ENCODE data around the gene DNAI2.

Gene DNAI2

GRCh38 chr17:74243013-74243755 lies 30.9 kb upstream of the DNAI2 start (continued):
- TF ChIP-seq ZNF645 (tag by site-specific recombination; IDR thresholded peaks at IDR 0.05), result no peak
- no peak for TF ChIP-seq ZNF518A (tag by site-specific recombination; conservative IDR thresholded peaks at IDR 0.05; ENCODE audit: low read depth)
- no peak for TF ChIP-seq ZNF221 (tag by site-specific recombination; IDR thresholded peaks at IDR 0.05; ENCODE audit: borderline replicate concordance)
- no peak for TF ChIP-seq ZNF843 (tag by site-specific recombination; IDR thresholded peaks at IDR 0.05)
- TF ChIP-seq ZNF174 (tag by site-specific recombination; IDR thresholded peaks at IDR 0.05), result no peak
- TF ChIP-seq MZF1 (tag by site-specific recombination; IDR thresholded peaks at IDR 0.05; ENCODE audit: borderline replicate concordance), result no peak
- TF ChIP-seq ZNF621 (tag by site-specific recombination; IDR thresholded peaks at IDR 0.05), result no peak
- no peak for TF ChIP-seq ZNF184 (tag by site-specific recombination; IDR thresholded peaks at IDR 0.05)

- Histone ChIP-seq H3K27ac (ENCODE audit: extremely low read depth, low read depth, low read length) (no peak overlapping the region), H3K4me1 (ENCODE audit: control insufficient read depth, insufficient read depth, low read length) (no peaks in the 10 kb centered on the region), H3K9me3 (ENCODE audit: control insufficient read depth, insufficient read depth, low read depth, low read length) (no peaks in the 10 kb centered on the region), H3K36me3 (ENCODE audit: control insufficient read depth in 2 of 2, insufficient read depth in 1 of 2, low read length in 2 of 2) (peaks cover 0 to 4% of the 10 kb centered on the region in 2 experiments; a peak in 1 of 3 replicates), H3K4me3 (ENCODE audit: low read depth, low read length) (no peak overlapping the region)
- TF ChIP-seq ZNF626 (tag by site-specific recombination; IDR thresholded peaks at IDR 0.05) (no peak), ZNF221 (tag by site-specific recombination; IDR thresholded peaks at IDR 0.05; ENCODE audit: borderline replicate concordance) (no peak), ZNF777 (tag by site-specific recombination; IDR thresholded peaks at IDR 0.05; ENCODE audit: borderline replicate concordance) (no peak), HIC1 (tag by site-specific recombination; IDR thresholded peaks at IDR 0.05) (no peak)
- CTCF ChIA-PET, result interaction anchor here (0.6 kb wide), 1 partner anchor 213 kb away, joined by 3 read pairs; no protein-coding TSS in a partner anchor
- POLR2A ChIA-PET, result no interaction called here
Measured at GRCh38 chr17:74244128-74244527, 29.9 kb upstream of the DNAI2 start.

GRCh38 chr17:74244548-74244947 lies 29.5 kb upstream of the DNAI2 start:
- H3K4me3 ChIP-seq (ENCODE audit: low read depth, low read length), result no peak overlapping the region
- ChIA-PET CTCF (no interaction called here), POLR2A (no interaction called here)
- no peak overlapping the region for H3K27ac ChIP-seq (ENCODE audit: extremely low read depth, low read depth, low read length)
- H3K36me3 ChIP-seq (ENCODE audit: control insufficient read depth in 2 of 2, insufficient read depth in 1 of 2, low read length in 2 of 2), result peaks cover 0 to 4% of the 10 kb centered on the region in 2 experiments; a peak in 1 of 3 replicates
- no peaks in the 10 kb centered on the region for H3K4me1 ChIP-seq (ENCODE audit: control insufficient read depth, insufficient read depth, low read length)
- TF ChIP-seq ZFP37 (tag by site-specific recombination; IDR thresholded peaks at IDR 0.05), result no peak
- no peak for TF ChIP-seq ZXDB (tag by site-specific recombination; IDR thresholded peaks at IDR 0.05)
- peak; percentile 6 for TF ChIP-seq ZBTB26 (tag by site-specific recombination; optimal IDR thresholded peaks at IDR 0.05)
- no peak for TF ChIP-seq ZNF211 (tag by site-specific recombination; IDR thresholded peaks at IDR 0.05; ENCODE audit: low read depth)
- no peaks in the 10 kb centered on the region for H3K9me3 ChIP-seq (ENCODE audit: control insufficient read depth, insufficient read depth, low read depth, low read length)
